Neuronal stem cell (in vitro differentiated cells): ENCODE results near the gene SRGN.
A peak's percentile ranks its signal among the peaks of the same experiment; 100 is the strongest.

Source experiments
- DNase-seq: peaks from one replicate; pipeline ENCODE4 v3.0.0-alpha.2; 2013; ENCODE audit warnings: low spot score
- H2AFZ ChIP-seq: one replicate; pipeline ENCODE4 v1.6.1; 2013; ENCODE audit warnings: mild to moderate bottlenecking, low read length, inconsistent platforms
- H2AK5ac ChIP-seq: 2 replicates; pipeline ENCODE4 v1.6.1; 2013; ENCODE audit warnings: low read depth, mild to moderate bottlenecking, inconsistent platforms, low read length, moderate library complexity, mixed read lengths
- H2BK120ac ChIP-seq: 2 replicates; pipeline ENCODE4 v1.6.1; 2013; ENCODE audit warnings: low read depth, mild to moderate bottlenecking, inconsistent platforms, low read length, moderate library complexity, mixed read lengths
- H2BK12ac ChIP-seq: one replicate; pipeline ENCODE4 v1.6.1; 2013; ENCODE audit warnings: low read length, inconsistent platforms
- H2BK15ac ChIP-seq: 2 replicates; pipeline ENCODE4 v1.6.1; 2013; ENCODE audit warnings: mild to moderate bottlenecking, low read length, inconsistent platforms, mixed read lengths
- H2BK5ac ChIP-seq: one replicate; pipeline ENCODE4 v1.6.1; 2013; ENCODE audit warnings: inconsistent platforms, mild to moderate bottlenecking, low read length, moderate library complexity
- H3K14ac ChIP-seq: one replicate; pipeline ENCODE4 v1.6.1; 2013; ENCODE audit warnings: low read length, inconsistent platforms
- H3K18ac ChIP-seq: 2 replicates; pipeline ENCODE4 v1.6.1; 2013; ENCODE audit warnings: low read length, inconsistent platforms
- H3K23ac ChIP-seq: 2 replicates; pipeline ENCODE4 v1.6.1; 2013; ENCODE audit warnings: low read depth, mild to moderate bottlenecking, mixed read lengths, low read length, inconsistent platforms; ENCODE audit not compliant: poor library complexity
- H3K27ac ChIP-seq: replicated peaks from 3 replicates; pipeline ENCODE4 v1.5.1; 2013; ENCODE audit warnings: low read length, inconsistent platforms
- H3K27me3 ChIP-seq, 3 experiments: 2 replicates each; pipeline ENCODE4 v1.6.1; 2013; ENCODE audit warnings: low read length in 3 of 3, mild to moderate bottlenecking in 2 of 3, inconsistent platforms in 1 of 3, low read depth in 1 of 3, mixed read lengths in 1 of 3, moderate library complexity in 1 of 3; ENCODE audit not compliant: control insufficient read depth in 3 of 3, insufficient read depth in 3 of 3
- H3K36me3 ChIP-seq, 2 donors: replicated peaks in 1 of 2; 2 replicates each; pipeline ENCODE4 v1.6.1; 2013; ENCODE audit warnings: low read length in 2 of 2; ENCODE audit not compliant: control insufficient read depth in 2 of 2, insufficient read depth in 2 of 2
- H3K4ac ChIP-seq: 2 replicates; pipeline ENCODE4 v1.6.1; 2013; ENCODE audit warnings: inconsistent platforms, mild to moderate bottlenecking, low read length, moderate library complexity
- H3K4me1 ChIP-seq, 2 donors: 1 replicate in 1 of 2; 2 replicates in 1 of 2; pipeline ENCODE4 v1.6.1; 2013; ENCODE audit warnings: low read length in 2 of 2, low read depth in 1 of 2; ENCODE audit not compliant: control insufficient read depth in 2 of 2, insufficient read depth in 1 of 2
- H3K4me2 ChIP-seq: one replicate; pipeline ENCODE4 v1.6.1; 2013; ENCODE audit warnings: mild to moderate bottlenecking, low read length, inconsistent platforms; ENCODE audit not compliant: insufficient read depth, poor library complexity, severe bottlenecking
- H3K4me3 ChIP-seq, 2 donors: 2 replicates each; pipeline ENCODE4 v1.5.1; 2013; ENCODE audit warnings: low read length in 2 of 2, mild to moderate bottlenecking in 2 of 2, inconsistent platforms in 1 of 2, moderate library complexity in 1 of 2
- H3K79me1 ChIP-seq: one replicate; pipeline ENCODE4 v1.6.1; 2013; ENCODE audit warnings: low read depth, mild to moderate bottlenecking, inconsistent platforms, low read length, moderate library complexity
- H3K9ac ChIP-seq: one replicate; pipeline ENCODE4 v1.6.1; 2013; ENCODE audit warnings: mild to moderate bottlenecking, low read depth, low read length, inconsistent platforms; ENCODE audit not compliant: poor library complexity
- H3K9me3 ChIP-seq, 2 donors: replicated peaks in 1 of 2; 2 replicates each; pipeline versions ENCODE3 to v1.6.1; 2013; ENCODE audit warnings: low read length in 2 of 2, mild to moderate bottlenecking in 2 of 2, inconsistent platforms in 1 of 2, low read depth in 1 of 2, mixed read lengths in 1 of 2, moderate library complexity in 1 of 2; ENCODE audit not compliant: control insufficient read depth in 2 of 2, insufficient read depth in 1 of 2
- H4K8ac ChIP-seq: one replicate; pipeline ENCODE4 v1.6.1; 2013; ENCODE audit warnings: low read depth, mild to moderate bottlenecking, inconsistent platforms, low read length, moderate library complexity
- H4K91ac ChIP-seq: one replicate; pipeline ENCODE4 v1.6.1; 2013; ENCODE audit warnings: low read length, low read depth, mild to moderate bottlenecking, inconsistent platforms; ENCODE audit not compliant: poor library complexity
- WGBS, 2 donors: extraction: QIAGEN DNeasy Blood & Tissue Kit; methylation state at CpG; one replicate each; pipeline ENCODE4 v1.1.7; 2013; ENCODE audit warnings: missing lambda C conversion rate in 2 of 2, mixed read lengths in 1 of 2; ENCODE audit not compliant: insufficient read length in 2 of 2, insufficient replicate concordance in 1 of 2; ENCODE audit errors: extremely low coverage in 2 of 2; 5-methylcytosine and 5-hydroxymethylcytosine counted together

SRGN gene

GRCh38 chr10:69068549-69068948 is 19.4 kb upstream of the SRGN start:
- Histone ChIP-seq H2BK5ac (no peak overlapping the region), H3K79me1 (no peaks in the 10 kb centered on the region), H3K4ac (no peak overlapping the region), H2BK12ac (no peak overlapping the region), H3K23ac (no peak overlapping the region), H2AFZ (no peak overlapping the region), H3K4me3 (no peak overlapping the region), H4K91ac (no peak overlapping the region), H2BK15ac (no peak overlapping the region), H3K18ac (no peak overlapping the region), H3K4me1 (peaks cover 0 to 6% of the 10 kb centered on the region in 2 donors), H3K36me3 (no peaks in the 10 kb centered on the region), H3K9ac (no peak overlapping the region), H3K27me3 (peaks cover 0 to 14% (median 0%) of the 10 kb centered on the region in 3 experiments), H3K27ac (no peak overlapping the region), H4K8ac (no peak overlapping the region), H3K14ac (no peak overlapping the region), H2BK120ac (no peak overlapping the region), H3K4me2 (no peak overlapping the region), H3K9me3 (no peaks in the 10 kb centered on the region), H2AK5ac (no peak overlapping the region)
- DNase-seq: no peak
- WGBS, 2 donors: no CpG with 5 or more reads among the region's 5 CpGs

GRCh38 chr10:69069090-69070042 is 18.5 kb upstream of the SRGN start:
- Histone ChIP-seq H3K4me1 (peaks cover 0 to 6% of the 10 kb centered on the region in 2 donors), H2BK5ac (no peak overlapping the region), H3K36me3 (no peaks in the 10 kb centered on the region), H3K4ac (no peak overlapping the region), H3K9ac (no peak overlapping the region), H2AK5ac (no peak overlapping the region), H3K4me3 (peak overlapping the region in 1 of 2 donors; percentile 24), H4K91ac (peak overlapping the region; percentile 16), H2BK120ac (no peak overlapping the region), H3K23ac (peak overlapping the region; percentile 14), H3K27me3 (peaks cover 0 to 7% (median 0%) of the 10 kb centered on the region in 3 experiments), H4K8ac (no peak overlapping the region), H3K4me2 (no peak overlapping the region), H2AFZ (no peak overlapping the region), H3K27ac (no peak overlapping the region), H3K79me1 (no peaks in the 10 kb centered on the region), H3K18ac (peak overlapping the region; percentile 40), H2BK15ac (no peak overlapping the region), H3K14ac (no peak overlapping the region), H2BK12ac (no peak overlapping the region), H3K9me3 (no peaks in the 10 kb centered on the region)
- DNase-seq: no peak
- WGBS, 2 donors: no CpG with 5 or more reads among the region's 19 CpGs

- no peak overlapping the region for H3K4me2 ChIP-seq
- H3K36me3 ChIP-seq: no peaks in the 10 kb centered on the region
- H2BK120ac ChIP-seq: no peak overlapping the region
- no peak overlapping the region for H4K91ac ChIP-seq
- peaks cover 0 to 12% (median 0%) of the 10 kb centered on the region in 3 experiments for H3K27me3 ChIP-seq
- H2BK5ac ChIP-seq: no peak overlapping the region
- no peak overlapping the region for H2BK12ac ChIP-seq
- no peak for DNase-seq
- H3K9me3 ChIP-seq: no peaks in the 10 kb centered on the region
- H3K9ac ChIP-seq: no peak overlapping the region
- peaks cover 0 to 6% of the 10 kb centered on the region in 2 donors for H3K4me1 ChIP-seq
- H2AFZ ChIP-seq: no peak overlapping the region
- no CpG with 5 or more reads among the region's 4 CpGs for WGBS, 2 donors
- H2AK5ac ChIP-seq: no peak overlapping the region
- H3K14ac ChIP-seq: no peak overlapping the region
- H3K4ac ChIP-seq: no peak overlapping the region
- H3K79me1 ChIP-seq: no peaks in the 10 kb centered on the region
- no peak overlapping the region for H2BK15ac ChIP-seq
- no peak overlapping the region for H3K23ac ChIP-seq
- no peak overlapping the region for H3K27ac ChIP-seq
- no peak overlapping the region for H3K18ac ChIP-seq
- H4K8ac ChIP-seq: no peak overlapping the region
- H3K4me3 ChIP-seq: no peak overlapping the region
Measured at GRCh38 chr10:69070951-69071350, 17.0 kb upstream of the SRGN start.

DNA sequence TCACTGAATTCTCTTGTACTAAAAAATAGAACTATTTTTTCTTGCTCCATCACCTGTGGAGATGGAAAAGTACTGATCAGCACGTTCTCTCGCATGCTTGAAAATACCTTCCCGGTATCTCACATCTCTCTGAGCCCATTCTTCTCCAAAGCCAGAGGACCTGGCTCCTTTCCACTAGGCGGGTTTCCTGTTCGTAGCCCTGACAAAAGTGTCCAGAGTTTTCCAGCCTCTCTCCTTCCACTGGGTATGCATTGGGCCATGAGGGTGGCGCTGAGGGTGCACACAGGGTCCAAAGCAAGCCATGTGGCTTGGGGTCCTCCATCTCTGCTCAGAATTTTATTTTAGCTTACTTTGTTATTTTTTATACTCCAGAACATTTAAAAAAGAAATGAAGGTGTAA is 16.3 kb upstream of the SRGN start:
- Histone ChIP-seq H3K27ac (no peak overlapping the region), H3K4me1 (peaks cover 0 to 6% of the 10 kb centered on the region in 2 donors), H3K14ac (no peak overlapping the region), H2AK5ac (no peak overlapping the region), H2BK15ac (no peak overlapping the region), H3K79me1 (no peaks in the 10 kb centered on the region), H3K4me3 (no peak overlapping the region), H3K23ac (no peak overlapping the region), H2AFZ (no peak overlapping the region), H2BK120ac (no peak overlapping the region), H3K9me3 (no peaks in the 10 kb centered on the region), H2BK5ac (no peak overlapping the region), H3K18ac (no peak overlapping the region), H4K91ac (no peak overlapping the region), H3K27me3 (peaks cover 0 to 12% (median 0%) of the 10 kb centered on the region in 3 experiments), H3K36me3 (no peaks in the 10 kb centered on the region), H3K4me2 (no peak overlapping the region), H2BK12ac (no peak overlapping the region), H3K4ac (no peak overlapping the region), H3K9ac (no peak overlapping the region), H4K8ac (no peak overlapping the region)
- no peak for DNase-seq
- whole genome bisulfite sequencing, 2 donors: no CpG with 5 or more reads among the region's 6 CpGs
